Gastrocnemius medialis (tissue), 4 donors: ENCODE data around the gene MAPK11.

Source experiments
- POLR2A ChIP-seq, 2 donors: fragments of 450-650 bp; IDR thresholded peaks; one replicate each; pipeline ENCODE4 v1.6.1; 2017; ENCODE audit warnings: antibody characterized with exemption in 2 of 2, mild to moderate bottlenecking in 2 of 2, moderate library complexity in 2 of 2
- TF ChIP-seq, protein P1 (sequence below), 5 experiments: fragments of 450-650 bp in 3 of 5; fragments of 200-600 bp in 2 of 5; sonication (generic) in 2 of 5; IDR thresholded peaks in 4 of 5; conservative IDR thresholded peaks in 1 of 5; 1 replicate in 4 of 5; 2 replicates in 1 of 5; pipeline ENCODE4 v1.5.1; 2016 to 2019; ENCODE audit warnings: antibody characterized with exemption in 5 of 5, mild to moderate bottlenecking in 3 of 5, moderate library complexity in 3 of 5

- TF ChIP-seq, protein P1, sequence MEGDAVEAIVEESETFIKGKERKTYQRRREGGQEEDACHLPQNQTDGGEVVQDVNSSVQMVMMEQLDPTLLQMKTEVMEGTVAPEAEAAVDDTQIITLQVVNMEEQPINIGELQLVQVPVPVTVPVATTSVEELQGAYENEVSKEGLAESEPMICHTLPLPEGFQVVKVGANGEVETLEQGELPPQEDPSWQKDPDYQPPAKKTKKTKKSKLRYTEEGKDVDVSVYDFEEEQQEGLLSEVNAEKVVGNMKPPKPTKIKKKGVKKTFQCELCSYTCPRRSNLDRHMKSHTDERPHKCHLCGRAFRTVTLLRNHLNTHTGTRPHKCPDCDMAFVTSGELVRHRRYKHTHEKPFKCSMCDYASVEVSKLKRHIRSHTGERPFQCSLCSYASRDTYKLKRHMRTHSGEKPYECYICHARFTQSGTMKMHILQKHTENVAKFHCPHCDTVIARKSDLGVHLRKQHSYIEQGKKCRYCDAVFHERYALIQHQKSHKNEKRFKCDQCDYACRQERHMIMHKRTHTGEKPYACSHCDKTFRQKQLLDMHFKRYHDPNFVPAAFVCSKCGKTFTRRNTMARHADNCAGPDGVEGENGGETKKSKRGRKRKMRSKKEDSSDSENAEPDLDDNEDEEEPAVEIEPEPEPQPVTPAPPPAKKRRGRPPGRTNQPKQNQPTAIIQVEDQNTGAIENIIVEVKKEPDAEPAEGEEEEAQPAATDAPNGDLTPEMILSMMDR (IDR thresholded peaks at IDR 0.05 in 4 of 5, conservative IDR thresholded peaks at IDR 0.05 in 1 of 5), result no peak
- TF ChIP-seq POLR2A (IDR thresholded peaks at IDR 0.05), result no peak
Observed at GRCh38 chr22:50255607-50256006, 14.6 kb downstream of the MAPK11 start.
